ENCODE measurements around the gene SCARB1.
A peak's percentile ranks its signal among the peaks of the same experiment; 100 is the strongest.

DNA sequence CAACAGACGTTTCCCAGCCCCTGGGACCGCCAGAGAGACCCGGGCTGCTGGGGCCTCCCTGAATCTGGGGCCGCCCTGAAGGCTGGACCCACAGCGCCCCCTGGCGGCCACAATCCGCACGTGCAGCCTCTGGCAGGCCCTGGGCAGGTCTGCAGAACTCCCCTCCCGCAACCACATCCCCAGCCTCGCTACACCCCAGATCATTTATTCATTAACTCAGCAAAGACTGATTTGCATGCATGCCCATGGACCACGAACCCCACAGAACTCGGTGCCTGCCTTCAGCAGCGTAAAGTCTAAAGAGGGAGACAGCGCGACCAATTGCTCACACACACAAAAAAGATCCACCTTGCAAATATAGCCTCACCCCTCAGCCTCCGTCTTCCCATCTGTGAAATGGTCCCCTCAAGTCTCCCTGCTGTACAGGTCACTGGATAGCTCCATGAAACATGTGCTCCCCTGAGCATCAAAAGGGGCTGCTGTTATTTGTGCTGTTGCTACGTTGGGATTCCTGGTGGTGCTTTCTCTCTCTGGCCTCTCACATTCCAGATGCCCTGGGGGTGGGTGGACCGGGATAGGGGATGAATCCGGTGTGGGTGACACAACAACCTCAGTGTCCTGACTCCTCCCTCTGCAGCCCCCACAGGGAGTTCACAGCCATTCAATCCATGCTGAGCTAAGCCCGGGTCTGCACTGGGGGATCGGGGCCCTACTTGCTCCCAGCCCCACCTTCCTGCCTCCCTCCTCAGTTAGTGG, 96.4 kb downstream of the SCARB1 start:
- TF ChIP-seq CTCF (IDR thresholded peaks at IDR 0.05) (peak; percentile 97 to 100 (median 100)), POLR2A (IDR thresholded peaks at IDR 0.05) (no peak), EP300 (IDR thresholded peaks at IDR 0.05; ENCODE audit: low read depth) (no peak), POLR2AphosphoS5 (IDR thresholded peaks at IDR 0.05) (peak in 1 of 3 donors; percentile 25)
